Hematopoietic multipotent progenitor cell treated with erythropoietin and hydrocortisone succinate and interleukin-3 and kit ligand, for 15 days (in vitro differentiated cells): Measurements from ENCODE around the gene VASN.
"Not testable (repeated sequence)": the region's sequence is repeated elsewhere in the genome, so short reads cannot be mapped to it uniquely, and the experiment has no call there.

Experiments
- DNase-seq: peaks from one replicate; pipeline ENCODE4 v3.0.0-alpha.2; 2015; ENCODE audit warnings: low spot score

Gene VASN

GRCh38 chr16:4371357-4372000 lies at the start of gene VASN:
Gene VASN, plus strand, starts transcription at chr16:4371848. Its CDS starts 9,030 bp downstream, at chr16:4380878.
- peak; percentile 55 for DNase-seq

- no peak for DNase-seq
Measured at GRCh38 chr16:4322121-4323052, 49.3 kb upstream of the VASN start.

GRCh38 chr16:4323071-4323844 lies 48.4 kb upstream of the VASN start:
- no peak for DNase-seq

GRCh38 chr16:4323845-4324488 lies 47.7 kb upstream of the VASN start:
- no peak for DNase-seq

DNA sequence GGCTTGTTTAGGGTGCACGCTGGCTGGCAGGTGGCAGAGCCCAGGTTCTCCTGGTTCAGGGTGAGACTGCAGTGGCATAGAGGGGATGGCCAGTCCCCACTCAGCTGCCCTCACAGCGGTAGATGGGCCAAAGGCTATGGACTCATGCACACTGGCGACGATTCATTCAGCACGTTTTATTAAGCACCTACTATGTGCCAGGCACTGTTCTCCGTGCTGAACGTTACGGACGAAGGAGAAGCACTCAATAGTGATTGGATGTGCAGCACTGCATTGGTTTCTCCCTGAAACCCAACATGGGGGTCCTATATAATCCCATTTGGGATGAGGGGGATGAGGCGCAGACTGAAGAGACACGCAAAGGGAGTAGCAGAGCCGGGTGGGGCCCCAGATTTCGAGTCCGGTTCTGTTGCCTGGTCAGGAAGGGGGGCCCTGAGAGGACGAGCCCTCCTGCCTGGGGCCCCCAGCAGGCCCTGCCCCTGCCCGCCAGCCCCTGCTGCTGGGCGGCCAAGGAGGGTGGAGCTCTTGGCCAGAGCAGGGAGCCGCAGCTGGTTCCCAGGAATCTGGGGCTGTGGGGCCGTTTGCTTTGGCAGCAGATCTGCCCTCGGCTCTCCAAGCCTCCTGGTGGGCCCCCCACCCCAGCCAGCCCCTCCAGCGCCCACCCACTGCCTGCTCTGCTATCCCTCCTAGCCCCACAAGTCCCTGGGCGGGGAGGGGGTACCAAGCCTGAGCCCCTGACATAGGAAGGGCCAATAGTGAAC lies 47.0 kb upstream of the VASN start:
- no peak for DNase-seq

DNA sequence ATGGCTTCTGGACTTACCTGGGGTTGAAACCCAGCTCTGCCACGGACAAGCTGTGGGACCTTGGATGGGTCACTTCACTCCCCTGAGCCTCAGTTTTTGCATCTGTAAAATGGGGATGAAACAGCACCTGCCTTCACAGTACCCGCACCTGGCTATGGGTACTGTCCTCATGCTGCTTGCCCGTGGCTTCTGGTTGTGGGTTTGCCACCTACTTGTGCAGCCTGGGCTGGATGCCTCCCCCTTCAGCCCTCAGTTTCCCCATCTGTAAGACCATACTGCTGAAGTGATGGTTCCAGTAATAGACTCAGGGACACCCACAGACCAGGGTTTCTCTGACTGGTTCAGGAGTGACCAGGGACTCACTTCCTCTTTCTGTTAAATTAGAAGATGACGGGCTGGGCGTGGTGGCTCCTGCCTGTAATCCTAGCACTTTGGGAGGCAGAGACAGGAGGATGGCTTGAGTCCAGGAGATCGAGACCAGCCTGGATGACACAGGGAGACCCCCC lies 46.3 kb upstream of the VASN start:
- no peak for DNase-seq

DNA sequence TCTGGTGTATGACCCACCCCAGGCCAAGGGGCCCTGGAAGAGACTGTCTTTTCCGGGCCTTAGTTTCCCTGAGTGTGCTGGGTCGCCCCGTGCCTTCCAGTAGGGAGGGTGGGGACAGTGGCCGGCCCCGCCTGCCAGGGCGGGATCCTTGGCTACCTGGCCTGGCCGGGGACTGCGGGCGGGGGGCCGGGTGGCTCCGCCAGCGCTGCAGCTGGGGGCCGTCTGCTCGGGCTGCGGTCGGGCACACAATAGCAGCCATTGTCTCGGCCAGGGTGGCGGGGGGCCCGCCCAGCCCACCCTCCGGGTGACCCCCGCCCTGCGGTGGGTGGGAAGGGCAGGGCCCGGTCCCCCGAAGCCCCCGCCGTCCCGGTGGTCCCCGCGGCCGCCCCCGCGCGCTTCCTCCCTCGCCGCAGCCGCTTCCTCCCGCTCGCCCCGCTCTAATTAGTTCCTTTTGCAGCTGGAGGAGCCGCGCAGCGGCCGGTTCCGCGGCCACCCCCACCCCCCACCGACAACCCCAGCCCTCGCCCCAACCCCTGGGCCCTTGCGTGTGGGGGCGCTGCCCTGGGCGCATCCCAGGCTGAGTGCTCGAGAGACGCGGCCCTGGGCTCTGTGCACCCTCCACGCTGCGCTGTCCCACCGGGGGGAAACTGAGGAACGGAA lies 44.1 kb upstream of the VASN start:
- no peak for DNase-seq

GRCh38 chr16:4328046-4328781 lies 43.4 kb upstream of the VASN start:
- DNase-seq, result no peak

DNA sequence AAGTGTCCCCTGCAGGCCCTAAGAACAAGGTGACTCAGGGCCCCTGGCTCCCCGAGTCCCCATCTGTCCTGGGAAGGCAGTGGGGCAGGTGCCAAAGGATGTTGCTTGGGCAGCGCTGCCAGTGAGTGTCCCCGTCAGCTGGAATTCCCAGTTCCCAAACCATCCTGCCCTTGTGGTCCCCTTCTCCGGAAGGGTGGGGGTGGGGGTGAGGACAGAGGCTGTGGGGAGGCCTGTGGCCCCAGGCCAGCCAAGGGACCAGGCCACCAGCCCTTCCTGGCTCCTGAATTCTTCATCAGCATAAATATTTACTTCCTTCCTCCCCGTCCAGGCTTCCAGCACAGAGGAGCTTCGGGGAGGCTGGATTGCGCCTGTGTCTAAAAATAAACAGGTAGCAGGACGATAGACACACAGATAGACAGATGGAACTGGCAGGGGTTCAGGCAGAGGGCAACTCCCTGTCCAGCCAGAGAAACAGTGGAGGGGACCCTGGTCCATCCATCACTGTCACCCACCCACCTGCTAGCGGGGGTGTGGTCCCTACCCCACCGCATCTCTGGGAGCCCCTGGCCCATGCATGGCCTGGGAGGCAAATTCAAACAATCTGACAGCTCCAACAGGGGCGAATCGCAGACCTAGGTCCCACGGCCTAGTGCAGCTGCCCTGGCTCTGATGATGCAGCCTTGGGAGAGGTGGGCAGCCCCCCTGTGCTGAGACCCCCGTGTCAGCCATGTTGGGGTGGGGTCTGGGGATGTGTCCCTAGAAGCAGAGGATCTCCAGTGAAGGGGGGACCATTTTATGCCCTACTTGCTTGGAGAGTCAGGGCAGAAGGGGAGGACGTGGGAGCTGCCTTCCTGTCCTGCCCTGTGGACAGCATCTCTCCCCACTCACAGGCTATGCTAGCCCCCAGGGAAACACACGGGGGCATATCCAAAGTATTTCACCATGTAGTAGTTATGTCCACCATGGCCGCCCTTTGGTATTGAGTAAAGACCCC lies 42.6 kb upstream of the VASN start:
- no peak for DNase-seq

GRCh38 chr16:4330277-4330874 lies 41.3 kb upstream of the VASN start:
- DNase-seq, result peak; percentile 52

GRCh38 chr16:4332083-4332482 lies 39.6 kb upstream of the VASN start:
- no peak for DNase-seq

DNA sequence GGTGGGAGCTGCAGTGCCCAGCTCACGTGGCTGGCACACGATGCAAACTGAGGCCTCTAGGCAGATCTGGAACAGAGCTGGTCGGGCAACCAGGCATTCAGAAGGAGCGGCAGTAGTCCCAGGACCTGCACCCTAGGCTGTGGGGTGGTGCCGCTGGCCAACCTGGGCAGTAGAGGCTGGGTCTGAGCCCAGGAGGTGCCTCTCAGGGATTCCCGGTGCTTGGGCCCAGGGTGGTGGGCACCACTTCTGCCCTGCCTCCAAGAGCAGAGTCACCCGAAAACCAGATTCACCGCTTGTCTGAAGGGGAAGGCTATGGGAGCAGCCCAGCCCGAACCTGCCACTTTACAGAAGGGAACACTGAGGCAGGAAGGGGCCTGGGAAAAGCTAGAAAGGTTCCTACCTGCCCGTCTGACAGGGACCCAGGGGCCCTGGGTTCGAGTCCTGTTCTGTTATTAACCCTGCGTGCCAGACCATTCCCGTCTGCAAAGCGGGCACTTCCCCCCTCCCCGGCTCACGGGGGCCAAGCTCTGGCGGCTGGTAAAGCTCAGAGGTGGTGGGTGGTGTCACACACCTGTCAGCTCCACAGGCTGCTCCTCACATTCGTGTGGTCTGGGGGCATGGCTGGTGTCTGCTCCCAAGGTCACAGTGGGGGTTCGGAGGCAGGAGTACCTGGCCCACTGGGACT lies 38.9 kb upstream of the VASN start:
- DNase-seq, result no peak

DNA sequence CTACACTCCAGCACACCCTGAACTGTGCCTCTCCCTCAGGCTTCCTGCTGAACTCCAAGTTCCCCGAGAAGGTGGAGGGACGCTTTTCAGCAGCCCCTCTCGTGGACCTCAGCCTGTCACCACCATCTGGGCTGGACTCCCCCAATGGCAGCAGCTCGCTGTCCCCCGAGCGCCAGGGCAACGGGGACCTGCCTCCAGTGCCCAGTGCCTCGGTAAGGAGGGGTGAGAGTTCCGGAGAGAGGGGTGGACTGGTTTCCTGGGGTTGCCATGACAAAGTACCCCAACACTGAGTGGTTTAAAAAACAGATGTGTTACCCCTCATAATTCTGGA lies 38.4 kb upstream of the VASN start:
- no peak for DNase-seq

- DNase-seq, result not testable (repeated sequence)
Measured at GRCh38 chr16:4333714-4334113, 37.9 kb upstream of the VASN start.

- no peak for DNase-seq
Measured at GRCh38 chr16:4334724-4335495, 36.7 kb upstream of the VASN start.

DNA sequence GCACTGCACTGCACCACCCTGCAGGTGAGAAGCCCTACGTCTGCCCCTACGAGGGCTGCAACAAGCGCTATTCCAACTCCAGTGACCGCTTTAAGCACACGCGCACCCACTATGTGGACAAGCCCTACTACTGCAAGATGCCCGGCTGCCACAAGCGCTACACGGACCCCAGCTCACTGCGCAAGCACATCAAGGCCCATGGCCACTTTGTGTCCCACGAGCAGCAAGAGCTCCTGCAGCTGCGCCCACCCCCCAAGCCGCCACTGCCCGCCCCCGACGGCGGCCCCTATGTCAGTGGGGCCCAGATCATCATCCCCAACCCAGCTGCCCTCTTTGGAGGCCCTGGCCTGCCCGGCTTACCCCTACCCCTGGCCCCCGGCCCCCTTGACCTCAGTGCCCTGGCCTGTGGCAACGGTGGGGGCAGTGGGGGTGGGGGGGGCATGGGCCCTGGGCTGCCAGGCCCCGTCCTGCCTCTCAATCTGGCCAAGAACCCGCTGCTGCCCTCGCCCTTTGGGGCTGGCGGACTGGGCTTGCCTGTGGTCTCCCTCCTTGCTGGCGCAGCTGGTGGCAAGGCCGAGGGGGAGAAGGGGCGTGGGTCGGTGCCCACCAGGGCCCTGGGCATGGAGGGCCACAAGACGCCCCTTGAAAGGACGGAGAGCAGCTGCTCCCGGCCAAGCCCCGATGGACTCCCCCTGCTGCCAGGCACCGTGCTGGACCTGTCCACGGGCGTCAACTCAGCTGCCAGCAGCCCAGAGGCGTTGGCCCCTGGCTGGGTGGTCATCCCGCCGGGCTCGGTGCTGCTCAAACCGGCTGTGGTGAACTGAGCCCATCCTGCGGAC lies 34.7 kb upstream of the VASN start:
- no peak for DNase-seq
